ENCODE data around the gene ANAPC10.
"Not testable (repeated sequence)": the region's sequence is repeated elsewhere in the genome, so short reads cannot be mapped to it uniquely, and the experiment has no call there.

ANAPC10 gene

DNA sequence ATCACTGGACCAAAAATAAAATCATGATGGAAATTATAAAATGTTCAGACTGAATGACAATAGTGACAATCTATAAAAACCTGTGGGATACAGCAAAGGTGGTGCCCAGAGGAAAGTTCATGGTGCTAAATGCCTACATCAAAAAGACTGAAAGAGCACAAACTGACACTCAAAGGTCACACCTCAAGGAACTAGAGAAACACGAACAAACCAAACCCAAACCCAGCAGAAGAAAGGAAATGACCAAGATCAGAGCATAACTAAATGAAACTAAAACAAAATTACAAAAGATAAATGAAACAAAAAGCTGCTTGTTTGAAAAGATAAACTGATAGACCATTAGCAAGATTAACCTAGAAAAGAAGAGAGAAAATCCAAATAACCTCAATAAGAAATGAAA, 78.7 kb downstream of the ANAPC10 start:
- no peak overlapping the region for H3K4me3 ChIP-seq (ENCODE audit: control insufficient read depth, low read depth, low read length)
- TF ChIP-seq, protein P1, sequence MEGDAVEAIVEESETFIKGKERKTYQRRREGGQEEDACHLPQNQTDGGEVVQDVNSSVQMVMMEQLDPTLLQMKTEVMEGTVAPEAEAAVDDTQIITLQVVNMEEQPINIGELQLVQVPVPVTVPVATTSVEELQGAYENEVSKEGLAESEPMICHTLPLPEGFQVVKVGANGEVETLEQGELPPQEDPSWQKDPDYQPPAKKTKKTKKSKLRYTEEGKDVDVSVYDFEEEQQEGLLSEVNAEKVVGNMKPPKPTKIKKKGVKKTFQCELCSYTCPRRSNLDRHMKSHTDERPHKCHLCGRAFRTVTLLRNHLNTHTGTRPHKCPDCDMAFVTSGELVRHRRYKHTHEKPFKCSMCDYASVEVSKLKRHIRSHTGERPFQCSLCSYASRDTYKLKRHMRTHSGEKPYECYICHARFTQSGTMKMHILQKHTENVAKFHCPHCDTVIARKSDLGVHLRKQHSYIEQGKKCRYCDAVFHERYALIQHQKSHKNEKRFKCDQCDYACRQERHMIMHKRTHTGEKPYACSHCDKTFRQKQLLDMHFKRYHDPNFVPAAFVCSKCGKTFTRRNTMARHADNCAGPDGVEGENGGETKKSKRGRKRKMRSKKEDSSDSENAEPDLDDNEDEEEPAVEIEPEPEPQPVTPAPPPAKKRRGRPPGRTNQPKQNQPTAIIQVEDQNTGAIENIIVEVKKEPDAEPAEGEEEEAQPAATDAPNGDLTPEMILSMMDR (IDR thresholded peaks at IDR 0.05; ENCODE audit: control insufficient read depth, insufficient read depth, low read depth, low read length, missing control alignments) = no peak
- no peak for DNase-seq (ENCODE audit: low read depth)

DNA sequence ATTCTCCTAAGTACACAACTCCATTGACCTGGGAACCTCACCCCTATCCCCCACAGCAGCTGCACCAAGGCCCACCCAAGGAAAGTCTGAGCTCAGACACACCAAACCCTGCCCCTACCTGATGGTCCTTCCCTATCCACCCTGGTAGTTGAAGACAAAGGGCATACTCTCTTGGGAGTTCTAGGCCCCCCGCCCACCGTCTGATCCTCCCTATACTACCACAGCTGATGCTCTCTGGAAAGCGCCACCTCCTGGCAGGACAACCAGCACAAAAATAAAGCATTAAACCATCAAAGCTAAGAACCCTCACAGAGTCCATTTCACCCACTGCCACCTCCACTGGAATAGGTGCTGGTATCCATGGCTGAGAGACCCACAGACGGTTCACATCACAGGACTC, 83.6 kb downstream of the ANAPC10 start:
- TF ChIP-seq, protein P1 (IDR thresholded peaks at IDR 0.05; ENCODE audit: control insufficient read depth, insufficient read depth, low read depth, low read length, missing control alignments) = no peak
- no peak for DNase-seq (ENCODE audit: low read depth)
- no peak overlapping the region for H3K4me3 ChIP-seq (ENCODE audit: control insufficient read depth, low read depth, low read length)

DNA sequence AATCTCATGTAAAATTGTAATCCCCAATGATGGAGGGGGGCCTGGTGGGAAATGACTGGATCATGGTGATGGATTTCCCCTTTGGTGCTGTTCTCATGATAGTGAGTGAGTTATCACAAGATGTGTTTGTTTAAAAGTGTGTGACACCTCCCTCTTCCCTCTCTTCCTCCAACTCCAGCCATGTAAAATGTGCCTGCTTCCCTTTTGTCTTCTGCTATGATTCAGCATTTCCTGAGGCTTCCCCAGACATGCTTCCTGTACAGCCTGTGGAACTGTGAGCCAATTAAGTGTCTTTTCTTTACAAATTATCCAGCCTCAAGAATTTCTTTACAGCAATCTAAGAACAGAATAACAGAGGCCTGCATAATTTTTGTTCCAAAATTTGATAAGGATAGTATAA, 85.2 kb downstream of the ANAPC10 start:
- no peak overlapping the region for H3K4me3 ChIP-seq (ENCODE audit: control insufficient read depth, low read depth, low read length)
- TF ChIP-seq, protein P1 (IDR thresholded peaks at IDR 0.05; ENCODE audit: control insufficient read depth, insufficient read depth, low read depth, low read length, missing control alignments) = no peak
- DNase-seq (ENCODE audit: low read depth) = no peak

DNA sequence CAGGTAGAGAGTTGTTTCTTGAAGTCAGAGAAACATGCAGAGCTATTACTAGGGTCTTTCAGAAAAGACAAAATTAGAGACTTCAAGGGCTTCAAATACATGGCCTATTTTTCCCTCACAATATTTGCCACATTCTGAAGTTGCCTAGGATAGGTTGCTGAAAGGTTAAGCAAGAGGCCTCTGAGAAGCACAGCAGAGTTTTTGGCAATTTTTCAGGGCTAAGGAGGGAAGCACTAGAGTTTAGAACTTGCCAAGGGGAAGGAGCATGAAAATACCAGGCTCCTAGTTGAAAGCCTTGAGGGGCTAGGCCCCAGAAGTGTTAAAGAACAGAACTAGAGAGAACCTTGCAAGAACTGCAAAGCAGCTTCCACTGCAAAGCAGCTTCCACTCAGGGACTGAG, 86.4 kb downstream of the ANAPC10 start:
- H3K4me3 ChIP-seq (ENCODE audit: control insufficient read depth, low read depth, low read length) = no peak overlapping the region
- no peak for DNase-seq (ENCODE audit: low read depth)
- TF ChIP-seq, protein P1 (IDR thresholded peaks at IDR 0.05; ENCODE audit: control insufficient read depth, insufficient read depth, low read depth, low read length, missing control alignments) = no peak

DNA sequence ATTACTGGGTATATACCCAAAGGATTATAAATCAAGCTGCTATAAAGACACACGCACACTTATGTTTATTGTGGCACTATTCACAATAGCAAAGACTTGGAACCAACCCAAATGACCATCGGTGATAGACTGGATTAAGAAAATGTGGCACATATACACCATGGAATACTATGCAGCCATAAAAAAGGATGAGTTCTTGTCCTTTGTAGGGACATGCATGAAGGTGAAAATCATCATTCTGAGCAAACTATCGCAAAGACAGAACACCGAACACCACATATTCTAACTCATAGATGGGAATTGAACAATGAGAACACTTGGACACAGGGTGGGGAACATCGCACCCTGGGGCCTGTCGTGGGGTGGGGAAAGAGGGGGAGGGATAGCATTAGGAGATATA, 87.7 kb downstream of the ANAPC10 start:
- not testable (repeated sequence) for DNase-seq (ENCODE audit: low read depth)

DNA sequence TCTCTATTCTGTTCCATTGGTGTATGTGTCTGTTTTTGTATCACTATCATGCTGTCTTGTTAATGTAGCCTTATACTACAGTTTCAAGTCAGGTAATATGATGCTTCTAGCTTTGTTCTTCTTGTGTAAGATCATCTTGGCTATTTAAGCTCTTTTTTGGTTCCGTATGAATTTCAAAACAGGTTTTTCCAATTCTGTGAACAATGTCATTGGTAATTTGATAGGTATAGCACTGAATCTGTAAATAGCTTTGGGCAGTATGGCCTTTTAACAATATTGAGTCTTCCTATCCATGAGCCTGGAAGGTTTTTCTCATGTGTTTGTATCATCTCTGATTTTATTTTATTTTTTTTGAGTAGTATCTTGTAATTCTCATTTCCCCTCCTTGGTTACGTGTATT, 94.3 kb downstream of the ANAPC10 start:
- no peak for DNase-seq (ENCODE audit: low read depth)
- no peak overlapping the region for H3K4me3 ChIP-seq (ENCODE audit: control insufficient read depth, low read depth, low read length)
- TF ChIP-seq, protein P1 (IDR thresholded peaks at IDR 0.05; ENCODE audit: control insufficient read depth, insufficient read depth, low read depth, low read length, missing control alignments) = no peak

More for the DNA sequence above, 87.7 kb downstream of the ANAPC10 start:
- not testable (repeated sequence) for H3K4me3 ChIP-seq (ENCODE audit: control insufficient read depth, low read depth, low read length)

DNA sequence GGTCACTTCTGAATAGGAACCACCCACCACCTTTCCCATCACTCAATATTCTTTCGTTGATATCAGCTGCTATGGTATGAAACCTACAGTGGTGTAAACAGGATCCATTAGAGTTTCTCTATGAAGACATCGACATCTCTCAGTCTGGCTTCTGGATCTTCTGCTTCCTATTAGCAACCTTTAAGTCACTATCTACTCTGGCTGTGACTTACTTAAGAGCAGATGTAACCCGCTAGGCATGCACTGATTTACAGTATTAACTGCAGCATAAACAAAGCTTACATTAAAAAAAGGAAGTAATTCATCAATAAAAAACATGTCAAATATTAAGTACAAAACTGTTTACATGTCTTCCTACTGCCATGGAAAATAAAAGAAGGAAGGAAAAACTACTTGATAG, 96.4 kb downstream of the ANAPC10 start:
- H3K4me3 ChIP-seq (ENCODE audit: control insufficient read depth, low read depth, low read length) = no peak overlapping the region
- TF ChIP-seq, protein P1 (IDR thresholded peaks at IDR 0.05; ENCODE audit: control insufficient read depth, insufficient read depth, low read depth, low read length, missing control alignments) = no peak
- DNase-seq (ENCODE audit: low read depth) = no peak

DNA sequence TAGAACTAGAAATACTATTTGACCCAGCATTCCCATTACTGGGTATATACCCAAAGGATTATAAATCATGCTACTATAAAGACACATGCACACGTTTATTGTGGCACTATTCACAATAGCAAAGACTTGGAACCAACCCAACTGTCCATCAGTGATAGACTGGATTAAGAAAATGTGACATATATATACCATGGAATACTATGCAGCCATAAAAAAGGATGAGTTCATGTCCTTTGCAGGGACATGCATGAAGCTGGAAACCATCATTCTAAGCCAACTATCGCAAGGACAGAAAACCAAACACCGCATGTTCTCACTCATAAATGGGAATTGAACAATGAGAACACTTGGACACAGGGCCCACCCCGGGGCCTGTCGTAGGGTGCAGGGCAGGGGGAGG, 97.3 kb downstream of the ANAPC10 start:
- not testable (repeated sequence) for H3K4me3 ChIP-seq (ENCODE audit: control insufficient read depth, low read depth, low read length); DNase-seq (ENCODE audit: low read depth)

Measured in AG09309 (cell line).